Adrenal gland (tissue), 5 donors: Measurements from ENCODE around the gene CRY1.

Source experiments
- POLR2A ChIP-seq, 2 donors: fragments of 450-650 bp; IDR thresholded peaks; one replicate each; pipeline ENCODE4 v1.6.1; 2017; ENCODE audit warnings: antibody characterized with exemption in 2 of 2, mild to moderate bottlenecking in 2 of 2, moderate library complexity in 1 of 2
- TF ChIP-seq, protein P1 (sequence below), 6 experiments: fragments of 450-650 bp in 4 of 6; fragments of 200-600 bp in 2 of 6; sonication (generic) in 1 of 6; IDR thresholded peaks; 1 replicate in 5 of 6; 2 replicates in 1 of 6; pipeline versions ENCODE4 v1.5.1 to v1.8.0; 2016 to 2021; ENCODE audit warnings: antibody characterized with exemption in 6 of 6, mild to moderate bottlenecking in 2 of 6, moderate library complexity in 1 of 6
- donor health status: DM: no; HTN: no; CAD: no.

- TF ChIP-seq POLR2A (IDR thresholded peaks at IDR 0.05): no peak
- TF ChIP-seq, protein P1, sequence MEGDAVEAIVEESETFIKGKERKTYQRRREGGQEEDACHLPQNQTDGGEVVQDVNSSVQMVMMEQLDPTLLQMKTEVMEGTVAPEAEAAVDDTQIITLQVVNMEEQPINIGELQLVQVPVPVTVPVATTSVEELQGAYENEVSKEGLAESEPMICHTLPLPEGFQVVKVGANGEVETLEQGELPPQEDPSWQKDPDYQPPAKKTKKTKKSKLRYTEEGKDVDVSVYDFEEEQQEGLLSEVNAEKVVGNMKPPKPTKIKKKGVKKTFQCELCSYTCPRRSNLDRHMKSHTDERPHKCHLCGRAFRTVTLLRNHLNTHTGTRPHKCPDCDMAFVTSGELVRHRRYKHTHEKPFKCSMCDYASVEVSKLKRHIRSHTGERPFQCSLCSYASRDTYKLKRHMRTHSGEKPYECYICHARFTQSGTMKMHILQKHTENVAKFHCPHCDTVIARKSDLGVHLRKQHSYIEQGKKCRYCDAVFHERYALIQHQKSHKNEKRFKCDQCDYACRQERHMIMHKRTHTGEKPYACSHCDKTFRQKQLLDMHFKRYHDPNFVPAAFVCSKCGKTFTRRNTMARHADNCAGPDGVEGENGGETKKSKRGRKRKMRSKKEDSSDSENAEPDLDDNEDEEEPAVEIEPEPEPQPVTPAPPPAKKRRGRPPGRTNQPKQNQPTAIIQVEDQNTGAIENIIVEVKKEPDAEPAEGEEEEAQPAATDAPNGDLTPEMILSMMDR (IDR thresholded peaks at IDR 0.05): no peak
Measured at GRCh38 chr12:106976668-106977067, 116.7 kb downstream of the CRY1 start.
